HEK293 (cell line): ENCODE results near the gene MLIP.

Experiments
- CTCF ChIA-PET: fragments of 350-600 bp; formaldehyde crosslinking; extraction: SDS; loops from one replicate; lab custom pipeline; 2021; ENCODE audit warnings: antibody characterized with exemption; lab: Yijun Ruan, JAX
- POLR2A ChIA-PET: fragments of 300-600 bp; formaldehyde crosslinking; extraction: SDS; loops from one replicate; lab custom pipeline; 2020; ENCODE audit warnings: antibody characterized with exemption, inconsistent platforms; lab: Yijun Ruan, JAX
- H3K27ac ChIP-seq: fragments of 200-500 bp; sonication (Bioruptor generic); 2 replicates; pipeline ENCODE4 v1.5.1; 2014; ENCODE audit warnings: low read depth, low read length, control low read depth, inconsistent platforms; ENCODE audit errors: extremely low read depth
- H3K36me3 ChIP-seq, 2 experiments: fragments of 200-500 bp in 1 of 2; sonication (Bioruptor generic) in 1 of 2; 1 replicate in 1 of 2; 2 replicates in 1 of 2; pipeline ENCODE4 v1.5.1; 2014 to 2017; ENCODE audit warnings: inconsistent platforms in 2 of 2, low read length in 2 of 2; ENCODE audit not compliant: control insufficient read depth in 2 of 2, insufficient read depth in 1 of 2
- H3K4me1 ChIP-seq: fragments of 200-500 bp; sonication (Bioruptor generic); 2 replicates; pipeline ENCODE4 v1.5.1; 2014; ENCODE audit warnings: mild to moderate bottlenecking, low read length, inconsistent platforms; ENCODE audit not compliant: control insufficient read depth, insufficient read depth
- H3K4me3 ChIP-seq: 2 replicates; pipeline ENCODE4 v1.5.1; 2011; ENCODE audit warnings: low read depth, mild to moderate bottlenecking, control low read depth, low read length, moderate library complexity
- H3K9me3 ChIP-seq: fragments of 200-500 bp; sonication (Bioruptor generic); 2 replicates; pipeline ENCODE4 v1.5.1; 2014; ENCODE audit warnings: low read depth, low read length, inconsistent platforms; ENCODE audit not compliant: control insufficient read depth, insufficient read depth
- EGR2 ChIP-seq: fragments of 450-650 bp; formaldehyde crosslinking; IDR thresholded peaks from 2 replicates; pipeline ENCODE4 v1.5.1; 2016; ENCODE audit warnings: low read depth, missing biosample characterization, missing genetic modification characterization
- KLF16 ChIP-seq: fragments of 450-650 bp; formaldehyde crosslinking; IDR thresholded peaks from 2 replicates; pipeline ENCODE4 v1.5.1; 2017; ENCODE audit warnings: missing biosample characterization, missing genetic modification characterization
- KLF7 ChIP-seq: fragments of 450-650 bp; formaldehyde crosslinking; IDR thresholded peaks from 2 replicates; pipeline ENCODE4 v1.5.1; 2016; ENCODE audit warnings: missing biosample characterization, missing genetic modification characterization, borderline replicate concordance
- MEIS1 ChIP-seq: sonication (generic); formaldehyde crosslinking; IDR thresholded peaks from 2 replicates; pipeline ENCODE4 v1.8.1; 2022; ENCODE audit warnings: missing genetic modification reagents, mild to moderate bottlenecking, borderline replicate concordance
- SCRT1 ChIP-seq: fragments of 450-650 bp; formaldehyde crosslinking; IDR thresholded peaks from 2 replicates; pipeline ENCODE4 v1.5.1; 2016; ENCODE audit warnings: missing biosample characterization, missing genetic modification characterization, borderline replicate concordance
- SP2 ChIP-seq: fragments of 450-650 bp; formaldehyde crosslinking; IDR thresholded peaks from 2 replicates; pipeline ENCODE4 v1.5.1; 2016; ENCODE audit warnings: missing biosample characterization, missing genetic modification characterization
- ZBTB26 ChIP-seq: fragments of 450-650 bp; formaldehyde crosslinking; optimal IDR thresholded peaks from 2 replicates; pipeline ENCODE3; 2016; ENCODE audit warnings: missing biosample characterization, mild to moderate bottlenecking, missing genetic modification characterization
- ZBTB49 ChIP-seq: fragments of 450-650 bp; formaldehyde crosslinking; IDR thresholded peaks from 2 replicates; pipeline ENCODE4 v1.5.1; 2016; ENCODE audit warnings: missing biosample characterization, missing genetic modification characterization, low read depth
- ZFP69B ChIP-seq: fragments of 450-650 bp; formaldehyde crosslinking; IDR thresholded peaks from 2 replicates; pipeline ENCODE4 v1.5.1; 2016; ENCODE audit warnings: missing biosample characterization, missing genetic modification characterization
- ZNF112 ChIP-seq: fragments of 450-650 bp; formaldehyde crosslinking; IDR thresholded peaks from 2 replicates; pipeline ENCODE4 v1.5.0; 2017; ENCODE audit warnings: missing biosample characterization, missing genetic modification characterization
- ZNF132 ChIP-seq: fragments of 450-650 bp; formaldehyde crosslinking; IDR thresholded peaks from 2 replicates; pipeline ENCODE4 v1.5.1; 2017; ENCODE audit warnings: missing biosample characterization, missing genetic modification characterization, borderline replicate concordance
- ZNF19 ChIP-seq: fragments of 450-650 bp; formaldehyde crosslinking; IDR thresholded peaks from 2 replicates; pipeline ENCODE4; 2016; ENCODE audit warnings: missing biosample characterization, missing genetic modification characterization, low read depth
- ZNF2 ChIP-seq: fragments of 450-650 bp; formaldehyde crosslinking; IDR thresholded peaks from 2 replicates; pipeline ENCODE4 v1.5.1; 2016; ENCODE audit warnings: missing biosample characterization, missing genetic modification characterization
- ZNF221 ChIP-seq: fragments of 450-650 bp; formaldehyde crosslinking; IDR thresholded peaks from 2 replicates; pipeline ENCODE4 v1.5.1; 2017; ENCODE audit warnings: missing biosample characterization, missing genetic modification characterization, borderline replicate concordance
- ZNF223 ChIP-seq: fragments of 450-650 bp; formaldehyde crosslinking; IDR thresholded peaks from 2 replicates; pipeline ENCODE4 v1.5.1; 2016; ENCODE audit warnings: missing biosample characterization, missing genetic modification characterization
- ZNF248 ChIP-seq: fragments of 450-650 bp; formaldehyde crosslinking; IDR thresholded peaks from 2 replicates; pipeline ENCODE4 v1.5.1; 2017; ENCODE audit warnings: missing biosample characterization, missing genetic modification characterization
- ZNF350 ChIP-seq: fragments of 450-650 bp; formaldehyde crosslinking; IDR thresholded peaks from 2 replicates; pipeline ENCODE4 v1.5.0; 2017; ENCODE audit warnings: missing biosample characterization, mild to moderate bottlenecking, missing genetic modification characterization
- ZNF362 ChIP-seq: fragments of 450-650 bp; formaldehyde crosslinking; IDR thresholded peaks from 2 replicates; pipeline ENCODE4 v1.5.1; 2016; ENCODE audit warnings: missing biosample characterization, missing genetic modification characterization
- ZNF426 ChIP-seq: fragments of 450-650 bp; formaldehyde crosslinking; IDR thresholded peaks from 2 replicates; pipeline ENCODE4 v1.5.1; 2017; ENCODE audit warnings: missing biosample characterization, missing genetic modification characterization, mild to moderate bottlenecking, inconsistent platforms, moderate library complexity
- ZNF473 ChIP-seq: fragments of 450-650 bp; formaldehyde crosslinking; IDR thresholded peaks from 2 replicates; pipeline ENCODE4 v1.5.1; 2017; ENCODE audit warnings: missing biosample characterization, missing genetic modification characterization
- ZNF521 ChIP-seq: fragments of 450-650 bp; formaldehyde crosslinking; IDR thresholded peaks from 2 replicates; pipeline ENCODE4 v1.5.1; 2017; ENCODE audit warnings: missing biosample characterization, mild to moderate bottlenecking, missing genetic modification characterization
- ZNF530 ChIP-seq: fragments of 450-650 bp; formaldehyde crosslinking; IDR thresholded peaks from 2 replicates; pipeline ENCODE4 v1.5.1; 2016; ENCODE audit warnings: low read depth, missing biosample characterization, missing genetic modification characterization
- ZNF560 ChIP-seq: fragments of 450-650 bp; formaldehyde crosslinking; IDR thresholded peaks from 2 replicates; pipeline ENCODE4 v1.5.1; 2017; ENCODE audit warnings: missing biosample characterization, missing genetic modification characterization, borderline replicate concordance
- ZNF701 ChIP-seq: fragments of 450-650 bp; formaldehyde crosslinking; IDR thresholded peaks from 2 replicates; pipeline ENCODE4 v1.5.1; 2016; ENCODE audit warnings: missing biosample characterization, missing genetic modification characterization
- ZNF747 ChIP-seq: fragments of 450-650 bp; formaldehyde crosslinking; IDR thresholded peaks from 2 replicates; pipeline ENCODE4 v1.5.1; 2016; ENCODE audit warnings: missing biosample characterization, missing genetic modification characterization
- TF ChIP-seq, protein P1 (sequence below): fragments of 450-650 bp; formaldehyde crosslinking; IDR thresholded peaks from 2 replicates; pipeline ENCODE4 v1.5.1; 2016; ENCODE audit warnings: missing biosample characterization, missing genetic modification characterization
- TF ChIP-seq, protein P2 (sequence below): sonication (generic); formaldehyde crosslinking; IDR thresholded peaks from 2 replicates; pipeline ENCODE4 v1.8.1; 2022; ENCODE audit warnings: mild to moderate bottlenecking, moderate library complexity, missing genetic modification reagents
- TF ChIP-seq, protein P3 (sequence below): fragments of 450-650 bp; formaldehyde crosslinking; IDR thresholded peaks from 2 replicates; pipeline ENCODE4 v1.5.1; 2016; ENCODE audit warnings: missing biosample characterization, missing genetic modification characterization

Gene MLIP

DNA sequence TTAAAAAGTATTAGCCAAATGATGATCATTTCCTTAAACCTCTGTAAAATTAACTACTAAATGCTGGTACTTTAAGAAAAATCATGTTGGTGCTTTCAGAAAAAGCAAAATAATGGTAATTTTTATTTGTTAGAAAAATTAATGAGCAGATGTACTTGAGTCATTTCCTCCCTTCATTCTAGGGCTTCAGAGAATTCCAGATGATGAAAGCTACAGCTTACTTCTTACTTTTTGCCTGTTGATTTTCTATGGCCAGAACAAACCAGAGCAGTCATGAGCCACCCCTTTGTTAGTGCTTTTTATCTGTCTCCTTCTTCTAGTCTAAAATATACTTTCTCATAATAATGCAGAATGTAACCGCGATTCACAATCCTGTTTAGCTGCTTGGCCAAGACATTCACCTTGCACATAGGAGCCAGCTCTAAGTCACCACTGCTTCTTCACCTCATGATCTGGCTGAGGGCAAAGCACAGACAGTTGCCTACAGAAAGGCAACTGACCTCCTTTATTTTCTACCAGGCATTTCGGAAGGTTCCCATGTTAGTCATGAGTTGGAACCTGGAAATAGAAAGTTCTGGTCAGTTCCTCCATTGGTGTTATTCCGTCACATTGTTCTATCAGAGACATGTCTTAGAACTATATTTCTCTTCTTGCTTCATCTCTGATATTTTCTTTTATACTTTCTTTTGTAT, 153.5 kb downstream of the MLIP start:
- Histone ChIP-seq H3K27ac (no peak overlapping the region), H3K4me1 (no peaks in the 10 kb centered on the region), H3K4me3 (no peak overlapping the region), H3K9me3 (no peaks in the 10 kb centered on the region), H3K36me3 (no peaks in the 10 kb centered on the region)
- ChIA-PET CTCF (interaction anchor here (0.7 to 10.2 kb wide), 3 partner anchors 20 to 986 kb away, joined by 3 to 141 read pairs (median 5); no protein-coding TSS in a partner anchor), POLR2A (no interaction called here)
- TF ChIP-seq ZNF530 = no peak
- no peak for TF ChIP-seq ZNF426 (tag by site-specific recombination)
- no peak for TF ChIP-seq ZNF132
- TF ChIP-seq ZNF19 (tag by site-specific recombination) = no peak
- no peak for TF ChIP-seq ZNF248 (tag by site-specific recombination)
- TF ChIP-seq ZNF350 = no peak
- no peak for TF ChIP-seq KLF16
- no peak for TF ChIP-seq ZNF112 (tag by site-specific recombination)
- TF ChIP-seq ZNF560 = no peak
- TF ChIP-seq KLF7 (tag by site-specific recombination) = no peak
- TF ChIP-seq SP2 (tag by site-specific recombination) = no peak
- TF ChIP-seq, protein P1, sequence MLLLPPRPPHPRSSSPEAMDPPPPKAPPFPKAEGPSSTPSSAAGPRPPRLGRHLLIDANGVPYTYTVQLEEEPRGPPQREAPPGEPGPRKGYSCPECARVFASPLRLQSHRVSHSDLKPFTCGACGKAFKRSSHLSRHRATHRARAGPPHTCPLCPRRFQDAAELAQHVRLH (tag by site-specific recombination) = no peak
- no peak for TF ChIP-seq ZNF2 (tag by site-specific recombination)
- TF ChIP-seq ZBTB49 (tag by site-specific recombination) = no peak
- no peak for TF ChIP-seq ZBTB26 (tag by site-specific recombination)
- TF ChIP-seq, protein P2, sequence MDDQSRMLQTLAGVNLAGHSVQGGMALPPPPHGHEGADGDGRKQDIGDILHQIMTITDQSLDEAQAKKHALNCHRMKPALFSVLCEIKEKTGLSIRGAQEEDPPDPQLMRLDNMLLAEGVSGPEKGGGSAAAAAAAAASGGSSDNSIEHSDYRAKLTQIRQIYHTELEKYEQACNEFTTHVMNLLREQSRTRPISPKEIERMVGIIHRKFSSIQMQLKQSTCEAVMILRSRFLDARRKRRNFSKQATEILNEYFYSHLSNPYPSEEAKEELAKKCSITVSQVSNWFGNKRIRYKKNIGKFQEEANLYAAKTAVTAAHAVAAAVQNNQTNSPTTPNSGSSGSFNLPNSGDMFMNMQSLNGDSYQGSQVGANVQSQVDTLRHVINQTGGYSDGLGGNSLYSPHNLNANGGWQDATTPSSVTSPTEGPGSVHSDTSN (CRISPR knock-in tag) = no peak
- no peak for TF ChIP-seq ZNF473 (tag by site-specific recombination)
- TF ChIP-seq MEIS1 (CRISPR knock-in tag) = no peak
- no peak for TF ChIP-seq ZFP69B

DNA sequence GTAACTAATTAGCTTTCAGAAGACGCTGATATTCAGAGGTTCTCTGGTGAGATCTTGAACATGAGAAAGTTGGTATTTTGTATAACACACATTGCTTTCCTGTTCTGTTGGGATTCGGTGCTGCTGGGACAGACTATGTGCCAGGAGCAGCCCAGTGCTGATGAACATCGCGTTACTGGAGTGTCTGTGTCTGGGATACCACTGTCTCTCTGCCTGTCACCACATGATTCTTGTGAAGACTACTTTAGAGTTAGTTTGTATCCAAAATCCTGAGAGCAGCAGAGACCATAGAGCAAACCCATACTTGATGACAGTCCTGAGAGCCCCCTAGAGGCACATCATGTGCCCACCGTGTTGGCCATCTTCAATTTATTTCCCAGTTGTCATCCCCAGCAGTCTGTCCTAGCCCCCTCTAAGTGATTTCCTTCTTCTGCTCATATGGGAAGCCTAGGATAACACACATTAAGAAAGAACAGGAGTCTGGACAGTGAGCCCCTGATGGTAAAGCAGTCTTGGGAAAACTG, 155.2 kb downstream of the MLIP start:
- H3K36me3 ChIP-seq = no peaks in the 10 kb centered on the region
- H3K4me3 ChIP-seq = no peak overlapping the region
- no peaks in the 10 kb centered on the region for H3K9me3 ChIP-seq
- H3K4me1 ChIP-seq = no peaks in the 10 kb centered on the region
- CTCF ChIA-PET = interaction anchor here (0.6 to 10.2 kb wide), 9 partner anchors 8 to 802 kb away, joined by 3 to 141 read pairs (median 6); no protein-coding TSS in a partner anchor
- no peak overlapping the region for H3K27ac ChIP-seq
- POLR2A ChIA-PET = no interaction called here
- TF ChIP-seq ZNF521 (tag by site-specific recombination) (no peak), ZNF221 (tag by site-specific recombination) (no peak), ZNF747 (tag by site-specific recombination) (no peak), SCRT1 (tag by site-specific recombination) (no peak), ZNF362 (tag by site-specific recombination) (no peak), EGR2 (no peak), ZNF701 (tag by site-specific recombination) (no peak), ZNF223 (tag by site-specific recombination) (no peak), ZNF426 (tag by site-specific recombination) (no peak)
- TF ChIP-seq, protein P3, sequence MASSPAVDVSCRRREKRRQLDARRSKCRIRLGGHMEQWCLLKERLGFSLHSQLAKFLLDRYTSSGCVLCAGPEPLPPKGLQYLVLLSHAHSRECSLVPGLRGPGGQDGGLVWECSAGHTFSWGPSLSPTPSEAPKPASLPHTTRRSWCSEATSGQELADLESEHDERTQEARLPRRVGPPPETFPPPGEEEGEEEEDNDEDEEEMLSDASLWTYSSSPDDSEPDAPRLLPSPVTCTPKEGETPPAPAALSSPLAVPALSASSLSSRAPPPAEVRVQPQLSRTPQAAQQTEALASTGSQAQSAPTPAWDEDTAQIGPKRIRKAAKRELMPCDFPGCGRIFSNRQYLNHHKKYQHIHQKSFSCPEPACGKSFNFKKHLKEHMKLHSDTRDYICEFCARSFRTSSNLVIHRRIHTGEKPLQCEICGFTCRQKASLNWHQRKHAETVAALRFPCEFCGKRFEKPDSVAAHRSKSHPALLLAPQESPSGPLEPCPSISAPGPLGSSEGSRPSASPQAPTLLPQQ (tag by site-specific recombination) = no peak
